ENCODE results near the gene GNB1L. TPM values are rescaled to one million over a fixed set of nuclear protein-coding genes. Genes with fewer than 3 reads are reported as not detected.

The GNB1L gene
- total and polyA plus RNA-seq, 9 of the 15 experiments (the other 6 are each of a cell fraction or from before 2014, with no cell fraction given): 0.56 to 50.5 (median 10.2) TPM

- Histone ChIP-seq H3K27ac (ENCODE audit: extremely low read depth, low read depth, low read length) (no peak overlapping the region), H3K4me2 (ENCODE audit: insufficient read depth, low read length) (no peak overlapping the region), H4K20me1 (replicated peaks; ENCODE audit: control insufficient read depth, insufficient read depth, low read length) (no peaks in the 10 kb centered on the region; the same call in 1 of the 2 replicates), H3K36me3 (ENCODE audit: control insufficient read depth, insufficient read depth, low read length) (no peaks in the 10 kb centered on the region; the same call in 2 of the 3 replicates), H2AFZ (ENCODE audit: low read depth, low read length) (no peak overlapping the region), H3K9me1 (ENCODE audit: control insufficient read depth, insufficient read depth, low read length) (peaks cover 3% of the 10 kb centered on the region), H3K27me3 (ENCODE audit: control insufficient read depth in 2 of 2, insufficient read depth in 2 of 2, low read length in 2 of 2) (no peaks in the 10 kb centered on the region), H3K79me2 (ENCODE audit: control insufficient read depth, insufficient read depth, low read length) (no peaks in the 10 kb centered on the region), H3K4me3 (no peak overlapping the region), H3K9me3 (replicated peaks; ENCODE audit: control insufficient read depth, insufficient read depth, low read depth, low read length) (no peaks in the 10 kb centered on the region), H3K9ac (ENCODE audit: insufficient read depth in 1 of 2, low read depth in 2 of 2, low read length in 2 of 2) (peak overlapping the region in 1 of 2 experiments; percentile 46; a peak in 2 of 4 replicates), H3K4me1 (replicated peaks in 1 of 2; ENCODE audit: control insufficient read depth in 2 of 2, insufficient read depth in 2 of 2, low read length in 2 of 2) (peaks cover 13 to 84% of the 10 kb centered on the region in 2 experiments)
- WGBS (ENCODE audit: insufficient coverage, low coverage, missing lambda C conversion rate): 78% methylated on average over 21 of the region's 21 CpGs
- no peak for ATAC-seq
- intact Hi-C loops (cut with micrococcal nuclease) (loop anchor here (5.0 kb wide), 1 partner anchor 32 kb away; the partner anchor contains the start of genes GNB1L and RTL10), in situ Hi-C loops (cut with MboI) (no loop called here)
- ChIA-PET POLR2A (interaction anchor here (0.5 to 5.0 kb wide), 11 partner anchors 10 to 1015 kb away, joined by 3 to 31 read pairs (median 3); no protein-coding TSS in a partner anchor), CTCF (ENCODE audit: low intra/inter-chr PET ratio) (interaction anchor here (1.1 kb wide), 1 partner anchor 90 kb away, joined by 5 read pairs; no protein-coding TSS in a partner anchor)
- FAIRE-seq: no peak
- no TSS peak for BruUV-seq (replicated peaks)
- no peak for DNase-seq (ENCODE audit: extremely low read depth in 1 of 4, low spot score in 3 of 4)
- TF ChIP-seq RBBP5 (IDR thresholded peaks at IDR 0.05; ENCODE audit: borderline replicate concordance, insufficient read depth, low read length, poor library complexity, severe bottlenecking) (peak; percentile 20), ZBTB40 (IDR thresholded peaks at IDR 0.05) (no peak), ZBTB40 (CRISPR knock-in tag; IDR thresholded peaks at IDR 0.05) (peak; percentile 45; the same call in 1 of the 2 replicates), CBX3 (IDR thresholded peaks at IDR 0.05; ENCODE audit: borderline replicate concordance in 1 of 2, low read length in 2 of 2) (peak in 1 of 2 experiments; percentile 2; a peak in 1 of 3 replicates), GTF2F1 (IDR thresholded peaks at IDR 0.05; ENCODE audit: low read depth, low read length) (0 out of 2 replicates have a peak, but pooled peaks have one; percentile 10), PBX2 (CRISPR knock-in tag; IDR thresholded peaks at IDR 0.05; ENCODE audit: low read depth) (0 out of 2 replicates have a peak, but pooled peaks have one; percentile 2), PBX2 (tag; conservative IDR thresholded peaks at IDR 0.05; ENCODE audit: low read depth) (no peak)
These were observed 34.5 kb downstream of the GNB1L start for GRCh38 chr22:19819911-19820879.
